NT2/D1 (cell line): ENCODE measurements around the gene SEMA6C.

Experiments used
- DNase-seq: peaks from one replicate; pipeline ENCODE4 v3.0.0-alpha.2; 2011; ENCODE audit warnings: low read depth, low spot score
- H3K27me3 ChIP-seq: 2 replicates; pipeline ENCODE4 v1.6.0; 2011; ENCODE audit warnings: mild to moderate bottlenecking; ENCODE audit not compliant: insufficient read length, insufficient read depth
- H3K36me3 ChIP-seq: 2 replicates; pipeline ENCODE4 v1.6.1; 2011; ENCODE audit warnings: mild to moderate bottlenecking, low read length, mixed read lengths; ENCODE audit not compliant: insufficient read depth, insufficient read length
- H3K4me1 ChIP-seq: 2 replicates; pipeline ENCODE4 v1.5.1; 2011; ENCODE audit not compliant: insufficient read depth, insufficient read length
- H3K4me3 ChIP-seq: 2 replicates; pipeline ENCODE4 v1.5.1; 2011; ENCODE audit warnings: low read depth; ENCODE audit not compliant: insufficient read length
- H3K9ac ChIP-seq: 2 replicates; pipeline ENCODE4 v1.6.0; 2011; ENCODE audit warnings: low read depth; ENCODE audit not compliant: insufficient read length
- H3K9me3 ChIP-seq: 2 replicates; pipeline ENCODE4 v1.5.1; 2011; ENCODE audit warnings: mild to moderate bottlenecking, low read length; ENCODE audit not compliant: insufficient read depth
- SUZ12 ChIP-seq: IDR thresholded peaks from 2 replicates; pipeline ENCODE4 v1.6.1; 2011; ENCODE audit not compliant: insufficient read length, insufficient read depth; ENCODE audit errors: extremely low read depth
- YY1 ChIP-seq: IDR thresholded peaks from 2 replicates; pipeline ENCODE4 v1.6.1; 2011; ENCODE audit not compliant: insufficient read length, insufficient read depth
- ZNF274 ChIP-seq: IDR thresholded peaks from 2 replicates; pipeline ENCODE4 v1.6.1; 2011; ENCODE audit warnings: mild to moderate bottlenecking, low read depth, low read length

SEMA6C gene

GRCh38 chr1:151157067-151157531 is 10.7 kb upstream of the SEMA6C start:
- peaks cover 49% of the 10 kb centered on the region for H3K36me3 ChIP-seq
- no peaks in the 10 kb centered on the region for H3K27me3 ChIP-seq
- TF ChIP-seq ZNF274, result no peak
- TF ChIP-seq YY1, result no peak
- peaks cover 8% of the 10 kb centered on the region for H3K4me1 ChIP-seq
- DNase-seq, result no peak
- H3K9me3 ChIP-seq, result no peaks in the 10 kb centered on the region
- no peak overlapping the region for H3K4me3 ChIP-seq
- H3K9ac ChIP-seq, result no peak overlapping the region

- TF ChIP-seq YY1, result no peak
- no peak for TF ChIP-seq SUZ12
- no peak for TF ChIP-seq ZNF274
- H3K9ac ChIP-seq, result no peak within 1 kb of the TSS
- no peaks in the 10 kb centered on the region for H3K9me3 ChIP-seq
- no peaks in the 10 kb centered on the region for H3K27me3 ChIP-seq
- no peak within 1 kb of the TSS for H3K4me3 ChIP-seq
- no peak for DNase-seq
- peaks cover 8% of the 10 kb centered on the region for H3K4me1 ChIP-seq
- peaks cover 43% of the 10 kb centered on the region for H3K36me3 ChIP-seq
Measured at GRCh38 chr1:151156515-151156819, 10.0 kb upstream of the SEMA6C start, which contains the start of gene TNFAIP8L2. TNFAIP8L2 (plus strand) TSS chr1:151156649; CDS start chr1:151158698, 2,049 bp downstream.

DNA sequence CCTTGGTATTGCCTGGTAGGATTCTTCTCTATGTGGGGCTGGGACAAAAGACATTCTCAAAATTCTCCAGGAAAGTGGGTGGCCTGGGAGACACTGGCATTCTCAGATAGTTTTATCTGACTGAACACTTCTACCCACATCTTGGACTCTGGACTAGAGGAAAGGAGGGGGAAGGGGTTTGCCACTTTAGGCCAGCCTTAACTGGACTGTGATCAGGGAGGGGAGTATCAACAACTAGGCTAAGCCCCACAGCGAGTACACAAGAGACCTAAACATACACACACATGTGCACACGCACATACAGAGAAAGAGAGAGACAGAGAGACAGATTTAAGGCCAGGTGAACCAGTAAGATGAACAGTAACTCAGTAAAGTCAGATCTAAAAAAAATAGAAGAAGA is 1.2 kb upstream of the SEMA6C start:
- Histone ChIP-seq H3K36me3 (peaks cover 1% of the 10 kb centered on the region), H3K9me3 (no peaks in the 10 kb centered on the region), H3K4me3 (no peak overlapping the region), H3K27me3 (peaks cover 10% of the 10 kb centered on the region), H3K4me1 (peaks cover 30% of the 10 kb centered on the region), H3K9ac (no peak overlapping the region)
- DNase-seq, result no peak
- no peak for TF ChIP-seq ZNF274
- no peak for TF ChIP-seq YY1
- TF ChIP-seq SUZ12, result no peak

DNA sequence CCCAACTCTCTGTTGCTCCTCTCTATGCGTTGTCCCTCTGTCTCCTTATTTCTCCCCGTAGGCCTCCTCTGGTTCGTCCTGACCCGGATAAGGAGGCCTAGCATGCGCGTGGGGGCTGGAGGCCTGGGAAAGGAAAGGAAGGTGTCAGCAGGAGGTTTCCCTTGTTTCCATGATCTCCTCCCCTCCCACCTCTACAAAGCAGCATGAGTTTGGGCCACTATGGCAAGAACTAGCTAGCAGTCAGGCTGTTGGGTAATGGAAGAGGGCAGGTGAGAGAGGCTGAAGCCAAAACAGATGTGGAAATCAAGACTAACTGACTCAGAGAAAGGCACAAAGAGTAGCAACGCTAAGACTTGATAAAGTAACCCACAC is 687 bp upstream of the SEMA6C start:
- Histone ChIP-seq H3K4me3 (peak overlapping the region; percentile 46), H3K9me3 (no peaks in the 10 kb centered on the region), H3K36me3 (peaks cover 7% of the 10 kb centered on the region), H3K4me1 (peaks cover 30% of the 10 kb centered on the region), H3K27me3 (peaks cover 10% of the 10 kb centered on the region), H3K9ac (peak overlapping the region; percentile 59)
- DNase-seq, result no peak
- TF ChIP-seq ZNF274, result no peak

DNA sequence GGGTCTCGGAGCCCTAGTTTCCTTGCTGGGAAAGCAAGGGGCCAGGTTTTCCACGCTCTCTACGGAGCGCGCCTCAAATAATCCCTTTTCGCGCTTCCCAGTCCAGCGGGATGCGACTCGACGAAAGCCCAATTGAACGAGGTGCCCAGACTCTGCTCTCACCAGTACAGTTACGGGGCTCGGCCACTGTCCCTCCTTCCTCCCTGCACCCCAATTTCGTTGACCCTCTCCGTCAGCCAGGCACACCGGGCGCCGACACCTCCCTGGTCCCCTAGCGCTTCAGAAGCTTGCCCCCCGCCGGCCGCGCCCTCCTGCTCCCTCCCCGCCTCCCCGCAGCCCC is 389 bp downstream of the SEMA6C start:
- peak overlapping the region; percentile 82 for H3K4me3 ChIP-seq
- peaks cover 8% of the 10 kb centered on the region for H3K36me3 ChIP-seq
- no peak for TF ChIP-seq ZNF274
- no peak for TF ChIP-seq SUZ12
- TF ChIP-seq YY1, result no peak
- H3K4me1 ChIP-seq, result peaks cover 30% of the 10 kb centered on the region
- peak overlapping the region; percentile 89 for H3K9ac ChIP-seq
- no peaks in the 10 kb centered on the region for H3K9me3 ChIP-seq
- DNase-seq, result no peak
- peaks cover 10% of the 10 kb centered on the region for H3K27me3 ChIP-seq

GRCh38 chr1:151145304-151146071 is 943 bp downstream of the SEMA6C start:
- DNase-seq, result no peak
- Histone ChIP-seq H3K9ac (peak overlapping the region; percentile 89), H3K4me3 (peak overlapping the region; percentile 82)

GRCh38 chr1:151144474-151145303 is 1.7 kb downstream of the SEMA6C start:
- H3K4me3 ChIP-seq, result peak overlapping the region; percentile 82
- peaks cover 15% of the 10 kb centered on the region for H3K36me3 ChIP-seq
- H3K4me1 ChIP-seq, result peaks cover 30% of the 10 kb centered on the region
- TF ChIP-seq SUZ12, result no peak
- no peak for TF ChIP-seq ZNF274
- TF ChIP-seq YY1, result no peak
- H3K27me3 ChIP-seq, result peaks cover 10% of the 10 kb centered on the region
- H3K9ac ChIP-seq, result peak overlapping the region; percentile 89
- no peaks in the 10 kb centered on the region for H3K9me3 ChIP-seq
- no peak for DNase-seq

More at GRCh38 chr1:151145304-151146071, 943 bp downstream of the SEMA6C start:
- Histone ChIP-seq H3K27me3 (peaks cover 10% of the 10 kb centered on the region), H3K9me3 (no peaks in the 10 kb centered on the region), H3K4me1 (peaks cover 30% of the 10 kb centered on the region), H3K36me3 (peaks cover 8% of the 10 kb centered on the region)
- TF ChIP-seq YY1 (no peak), ZNF274 (no peak), SUZ12 (no peak)
